ENCODE measurements around the gene ABCC4.

The ABCC4 gene

DNA sequence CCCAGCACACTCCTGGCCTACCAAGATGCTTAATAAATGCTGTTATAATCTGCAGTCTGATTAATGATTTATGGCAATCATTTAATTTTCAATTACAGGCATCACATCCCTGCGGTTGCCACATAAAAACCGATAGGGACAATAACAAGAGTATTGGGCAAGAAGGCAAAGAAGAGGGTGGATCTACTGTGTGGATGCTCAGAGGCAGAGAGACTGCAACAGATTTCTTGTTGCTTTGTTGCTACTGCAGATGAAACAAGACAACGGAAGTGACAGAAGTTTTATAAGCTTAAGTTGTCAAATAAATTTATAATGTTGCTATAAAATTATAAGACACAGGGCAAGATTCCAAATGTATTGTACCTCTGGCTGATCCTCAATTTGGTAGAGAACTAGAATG lies 154.8 kb downstream of the ABCC4 start:
- in situ Hi-C loops (cut with MboI; ENCODE audit: low pct_unique_long_range_greater_than_20kb, low sequenced_read_pairs, unreplicated experiment): no loop called here
- no peak for DNase-seq (ENCODE audit: low spot score)
- TF ChIP-seq, protein P1, sequence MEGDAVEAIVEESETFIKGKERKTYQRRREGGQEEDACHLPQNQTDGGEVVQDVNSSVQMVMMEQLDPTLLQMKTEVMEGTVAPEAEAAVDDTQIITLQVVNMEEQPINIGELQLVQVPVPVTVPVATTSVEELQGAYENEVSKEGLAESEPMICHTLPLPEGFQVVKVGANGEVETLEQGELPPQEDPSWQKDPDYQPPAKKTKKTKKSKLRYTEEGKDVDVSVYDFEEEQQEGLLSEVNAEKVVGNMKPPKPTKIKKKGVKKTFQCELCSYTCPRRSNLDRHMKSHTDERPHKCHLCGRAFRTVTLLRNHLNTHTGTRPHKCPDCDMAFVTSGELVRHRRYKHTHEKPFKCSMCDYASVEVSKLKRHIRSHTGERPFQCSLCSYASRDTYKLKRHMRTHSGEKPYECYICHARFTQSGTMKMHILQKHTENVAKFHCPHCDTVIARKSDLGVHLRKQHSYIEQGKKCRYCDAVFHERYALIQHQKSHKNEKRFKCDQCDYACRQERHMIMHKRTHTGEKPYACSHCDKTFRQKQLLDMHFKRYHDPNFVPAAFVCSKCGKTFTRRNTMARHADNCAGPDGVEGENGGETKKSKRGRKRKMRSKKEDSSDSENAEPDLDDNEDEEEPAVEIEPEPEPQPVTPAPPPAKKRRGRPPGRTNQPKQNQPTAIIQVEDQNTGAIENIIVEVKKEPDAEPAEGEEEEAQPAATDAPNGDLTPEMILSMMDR (IDR thresholded peaks at IDR 0.05; ENCODE audit: extremely low read depth, insufficient read depth, missing control alignments): no peak

DNA sequence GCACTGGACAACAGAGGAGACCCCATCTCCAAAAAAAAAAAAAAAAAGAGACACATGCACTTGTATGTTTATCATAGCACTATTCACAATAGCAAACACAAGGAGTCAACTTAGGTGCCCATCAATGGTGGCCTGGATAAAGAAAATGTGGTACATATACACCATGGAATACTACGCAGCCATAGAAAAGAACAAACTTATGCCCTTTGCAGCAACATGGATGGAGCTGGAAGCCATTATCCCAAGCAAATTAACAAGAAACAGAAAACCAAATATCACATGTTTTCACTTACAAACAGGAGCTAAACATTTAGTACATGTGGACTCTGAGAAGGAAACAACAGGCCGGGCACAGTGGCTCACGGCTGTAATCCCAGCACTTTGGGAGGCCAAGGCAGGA lies 155.7 kb downstream of the ABCC4 start:
- in situ Hi-C loops (cut with MboI; ENCODE audit: low pct_unique_long_range_greater_than_20kb, low sequenced_read_pairs, unreplicated experiment): no loop called here
- no peak for DNase-seq (ENCODE audit: low spot score)
- TF ChIP-seq, protein P1 (IDR thresholded peaks at IDR 0.05; ENCODE audit: extremely low read depth, insufficient read depth, missing control alignments): no peak

DNA sequence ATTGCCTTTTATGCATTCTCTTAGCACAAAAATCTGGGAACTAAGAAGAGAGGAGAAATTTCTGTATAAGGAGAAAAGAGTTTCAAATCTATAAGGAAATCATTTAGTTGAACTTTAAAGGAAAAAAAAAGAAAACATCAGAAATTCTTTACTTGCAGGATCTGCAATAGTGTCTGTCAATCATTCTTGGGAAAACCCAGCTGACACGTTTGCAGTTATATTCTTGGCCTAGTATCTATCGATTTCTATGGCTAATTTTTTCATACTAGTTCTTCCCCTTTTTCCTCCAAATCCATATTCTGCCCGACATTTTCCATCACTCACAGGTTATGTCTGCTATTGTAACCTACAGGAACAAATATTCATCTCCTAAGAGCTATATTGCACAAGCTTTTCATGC lies 160.7 kb downstream of the ABCC4 start:
- no peak for DNase-seq (ENCODE audit: low spot score)
- TF ChIP-seq, protein P1 (IDR thresholded peaks at IDR 0.05; ENCODE audit: extremely low read depth, insufficient read depth, missing control alignments): no peak
- in situ Hi-C loops (cut with MboI; ENCODE audit: low pct_unique_long_range_greater_than_20kb, low sequenced_read_pairs, unreplicated experiment): no loop called here

DNA sequence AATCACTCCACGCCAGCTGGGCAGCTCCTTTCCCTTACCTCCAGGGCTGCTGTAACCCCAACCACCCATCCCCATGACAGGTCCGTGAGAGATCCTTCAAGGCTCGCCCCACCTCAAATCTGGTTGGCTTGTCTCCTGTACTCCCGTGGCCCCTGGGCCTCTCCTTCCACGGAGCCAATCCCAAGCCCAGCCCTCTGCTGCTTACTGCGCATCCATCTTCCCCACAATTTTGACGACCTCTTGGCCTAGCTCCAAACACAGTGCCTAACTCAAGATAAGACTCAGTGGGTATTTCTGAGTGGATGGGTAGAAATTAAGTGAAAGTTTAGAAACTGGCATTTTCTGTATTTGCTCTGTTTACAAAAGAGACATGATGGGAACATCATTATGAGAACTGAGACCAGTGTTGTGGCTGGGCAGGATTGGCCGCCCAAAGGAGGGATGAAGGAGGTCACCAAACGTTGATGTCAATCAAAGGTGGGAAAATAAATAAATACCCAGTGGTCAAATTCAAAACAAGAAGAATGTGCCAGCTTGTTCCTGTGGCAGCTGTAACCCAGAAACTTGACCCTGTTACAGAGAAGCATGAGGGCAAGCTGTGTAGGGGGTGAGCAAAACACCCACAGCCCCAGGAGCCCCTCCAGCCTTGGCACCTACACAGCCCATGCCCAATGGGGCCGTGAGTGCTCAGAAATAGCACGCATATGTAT lies 162.2 kb downstream of the ABCC4 start:
- in situ Hi-C loops (cut with MboI; ENCODE audit: low pct_unique_long_range_greater_than_20kb, low sequenced_read_pairs, unreplicated experiment): no loop called here
- TF ChIP-seq, protein P1 (IDR thresholded peaks at IDR 0.05; ENCODE audit: extremely low read depth, insufficient read depth, missing control alignments): no peak
- DNase-seq (ENCODE audit: low spot score): no peak

DNA sequence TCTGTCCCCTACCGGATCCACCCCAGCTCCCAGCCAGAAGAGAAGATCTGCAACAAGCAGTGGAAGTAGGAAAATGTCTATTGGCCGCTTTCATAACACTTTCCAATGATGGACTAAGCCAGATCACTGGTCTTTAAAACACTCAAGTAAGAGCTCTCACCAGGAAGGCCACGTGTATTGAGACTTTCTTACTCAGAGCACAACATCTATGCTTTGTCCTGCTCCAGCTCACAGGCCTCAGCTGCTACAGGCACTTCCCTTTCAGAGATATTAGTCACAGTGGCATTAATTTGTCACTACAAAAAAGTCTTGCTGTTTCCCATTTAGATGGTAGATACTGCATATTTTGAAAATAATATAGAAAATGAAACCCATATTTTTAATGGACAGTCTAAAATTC lies 164.2 kb downstream of the ABCC4 start:
- peak; percentile 43 for DNase-seq (ENCODE audit: low spot score)
- in situ Hi-C loops (cut with MboI; ENCODE audit: low pct_unique_long_range_greater_than_20kb, low sequenced_read_pairs, unreplicated experiment): no loop called here
- TF ChIP-seq, protein P1 (IDR thresholded peaks at IDR 0.05; ENCODE audit: extremely low read depth, insufficient read depth, missing control alignments): no peak

DNA sequence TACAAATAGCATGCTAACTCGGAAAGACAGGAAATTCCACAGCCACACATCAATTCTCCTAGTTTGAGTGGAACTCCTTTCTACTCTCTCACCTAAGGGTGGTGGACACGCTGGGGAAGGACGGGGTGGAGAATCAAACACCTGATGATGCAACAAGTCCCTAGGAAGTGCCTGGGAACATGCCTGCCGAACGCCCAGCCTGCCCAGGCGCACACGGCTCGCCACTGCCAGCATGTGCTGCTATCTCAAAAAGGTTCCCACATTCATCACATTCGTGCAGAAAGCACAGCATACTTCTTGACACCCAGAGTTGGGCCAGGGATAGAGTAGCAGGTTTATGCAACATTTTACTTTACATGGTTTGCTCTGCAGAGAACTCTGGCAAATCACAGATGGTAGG lies 164.6 kb downstream of the ABCC4 start:
- DNase-seq (ENCODE audit: low spot score): no peak
- in situ Hi-C loops (cut with MboI; ENCODE audit: low pct_unique_long_range_greater_than_20kb, low sequenced_read_pairs, unreplicated experiment): no loop called here
- TF ChIP-seq, protein P1 (IDR thresholded peaks at IDR 0.05; ENCODE audit: extremely low read depth, insufficient read depth, missing control alignments): no peak
